Osteoblast (primary cell): ENCODE measurements around the gene AAMDC. TPM values are rescaled to one million over a fixed set of nuclear protein-coding genes. Genes with fewer than 3 reads are reported as not detected.

Experiments
- DNase-seq: peaks from one replicate; pipeline ENCODE4 v3.0.0; 2011; ENCODE audit warnings: low spot score, mixed read lengths; ENCODE audit not compliant: insufficient read length; ENCODE audit errors: missing footprints
- H2AFZ ChIP-seq: 2 replicates; pipeline ENCODE4 v1.6.0; 2011; ENCODE audit warnings: mild to moderate bottlenecking, low read length
- H3K27ac ChIP-seq: 2 replicates; pipeline ENCODE4 v1.5.1; 2011; ENCODE audit warnings: mild to moderate bottlenecking, low read depth, low read length, moderate library complexity
- H3K27me3 ChIP-seq: 2 replicates; pipeline ENCODE4 v1.6.0; 2012; ENCODE audit warnings: mild to moderate bottlenecking, control low read depth, inconsistent platforms, low read length, moderate library complexity; ENCODE audit not compliant: insufficient read depth
- H3K36me3 ChIP-seq: 2 replicates; pipeline ENCODE4 v1.5.1; 2011; ENCODE audit warnings: mild to moderate bottlenecking, low read length, control low read depth, moderate library complexity; ENCODE audit not compliant: insufficient read depth
- H3K4me1 ChIP-seq: 2 replicates; pipeline ENCODE4 v1.5.1; 2011; ENCODE audit warnings: mild to moderate bottlenecking, low read length, control low read depth, moderate library complexity; ENCODE audit not compliant: insufficient read depth
- H3K4me2 ChIP-seq: 2 replicates; pipeline ENCODE4 v1.6.0; 2011; ENCODE audit warnings: mild to moderate bottlenecking, low read length; ENCODE audit not compliant: insufficient read depth
- H3K4me3 ChIP-seq: fragments of 200-600 bp; sonication (generic); 3 replicates; pipeline ENCODE4 v1.5.1; 2012; ENCODE audit warnings: mild to moderate bottlenecking, low read length, inconsistent platforms; ENCODE audit not compliant: insufficient read depth
- H3K79me2 ChIP-seq: 2 replicates; pipeline ENCODE4 v1.6.0; 2012; ENCODE audit warnings: mild to moderate bottlenecking, low read length, control low read depth, inconsistent platforms; ENCODE audit not compliant: insufficient read depth
- H3K9me3 ChIP-seq: 2 replicates; pipeline ENCODE4 v1.5.1; 2011; ENCODE audit warnings: low read depth, low read length, control low read depth
- H4K20me1 ChIP-seq: 2 replicates; pipeline ENCODE4 v1.6.0; 2012; ENCODE audit warnings: mild to moderate bottlenecking, low read length, control low read depth; ENCODE audit not compliant: insufficient read depth
- CTCF ChIP-seq: IDR thresholded peaks from 2 replicates; pipeline ENCODE4 v1.5.1; 2011; ENCODE audit warnings: mild to moderate bottlenecking, low read depth, low read length, moderate library complexity; ENCODE audit errors: extremely low read depth
- total RNA-seq: library from RNA; depleted of rRNA; stranded (reverse); fragments of >200 nt; gene quantifications from 2 replicates; pipeline ENCODE4 v1.2.3, GENCODE V29; 2012

The AAMDC gene
- total RNA-seq = 14.8 and 15.6 TPM in 2 replicates

GRCh38 chr11:77820565-77821348, at the start of gene AAMDC, which contains the start of gene RSF1:
Gene AAMDC (plus strand): TSS chr11:77821144. CDS start chr11:77842497, 21,353 bp downstream.
Gene RSF1 (minus strand): TSS chr11:77820722. CDS start chr11:77820714, 8 bp downstream.
- DNase-seq = peak; percentile 94
- Histone ChIP-seq H3K4me2 (peak within 1 kb of the TSS; percentile 97), H3K36me3 (no peaks in the 10 kb centered on the region), H3K9me3 (no peaks in the 10 kb centered on the region), H2AFZ (peak within 1 kb of the TSS; percentile 96), H3K27me3 (no peaks in the 10 kb centered on the region), H4K20me1 (peaks cover 35% of the 10 kb centered on the region), H3K27ac (peak within 1 kb of the TSS; percentile 73), H3K4me1 (peaks cover 34% of the 10 kb centered on the region), H3K4me3 (peak within 1 kb of the TSS; percentile 86), H3K79me2 (peaks cover 50% of the 10 kb centered on the region)
- peak; percentile 60 for TF ChIP-seq CTCF

DNA sequence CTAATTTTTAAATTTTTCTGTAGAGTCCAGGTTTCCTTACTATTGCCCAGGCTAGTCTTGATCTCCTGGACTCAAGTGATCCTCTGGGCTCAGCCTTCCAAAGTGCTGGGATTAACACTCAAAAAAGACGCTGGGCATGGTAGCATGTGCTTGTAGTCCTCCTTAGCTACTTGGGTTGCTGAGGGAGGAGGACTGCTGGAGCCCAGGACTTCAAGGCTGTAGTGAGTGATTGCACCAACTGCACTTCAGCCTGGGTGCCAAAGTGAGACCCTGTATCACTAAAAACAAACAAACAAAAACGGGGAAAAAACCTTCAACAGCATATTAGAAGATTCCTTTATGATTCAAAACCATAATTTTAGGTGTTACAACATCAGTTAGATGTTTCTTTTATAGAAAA, 45.0 kb upstream of the AAMDC start:
- Histone ChIP-seq H3K4me2 (no peak overlapping the region), H3K27me3 (no peaks in the 10 kb centered on the region), H3K4me3 (no peak overlapping the region), H3K4me1 (no peaks in the 10 kb centered on the region), H3K9me3 (no peaks in the 10 kb centered on the region), H4K20me1 (peaks cover 69% of the 10 kb centered on the region), H2AFZ (no peak overlapping the region), H3K36me3 (no peaks in the 10 kb centered on the region), H3K79me2 (peaks cover 86% of the 10 kb centered on the region), H3K27ac (no peak overlapping the region)
- DNase-seq = no peak
- TF ChIP-seq CTCF = no peak

GRCh38 chr11:77776455-77776854, 44.5 kb upstream of the AAMDC start:
- Histone ChIP-seq H3K9me3 (no peaks in the 10 kb centered on the region), H3K27me3 (no peaks in the 10 kb centered on the region), H3K4me1 (no peaks in the 10 kb centered on the region), H4K20me1 (peaks cover 69% of the 10 kb centered on the region), H3K36me3 (no peaks in the 10 kb centered on the region), H3K79me2 (peaks cover 86% of the 10 kb centered on the region), H3K4me3 (no peak overlapping the region), H3K4me2 (no peak overlapping the region), H2AFZ (no peak overlapping the region), H3K27ac (no peak overlapping the region)
- TF ChIP-seq CTCF = peak; percentile 36
- DNase-seq = peak; percentile 19

- no peak for TF ChIP-seq CTCF
- Histone ChIP-seq H3K27me3 (no peaks in the 10 kb centered on the region), H3K4me3 (no peak overlapping the region), H3K79me2 (peaks cover 85% of the 10 kb centered on the region), H3K4me1 (no peaks in the 10 kb centered on the region), H4K20me1 (peaks cover 67% of the 10 kb centered on the region), H3K9me3 (no peaks in the 10 kb centered on the region), H3K4me2 (no peak overlapping the region), H2AFZ (no peak overlapping the region), H3K36me3 (no peaks in the 10 kb centered on the region), H3K27ac (no peak overlapping the region)
- DNase-seq = no peak
These were observed 42.8 kb upstream of the AAMDC start for GRCh38 chr11:77778118-77778517.
